K562 (cell line): ENCODE measurements around the gene PATL1. TPM values are rescaled to one million over a fixed set of nuclear protein-coding genes. Genes with fewer than 3 reads are reported as not detected.
A peak's percentile ranks its signal among the peaks of the same experiment; 100 is the strongest.

Experiments used
- ATAC-seq: fragments of 200-7000 bp; cut with Tn5 transposase; 3 replicates; pipeline ENCODE4 v1.9.1; 2020; ENCODE audit warnings: moderate library complexity
- BruUV-seq: library from RNA; stranded (reverse); fragments of 400-500 nt; replicated peaks from 2 replicates; lab custom pipeline; 2021; lab: Mats Ljungman, UMichigan
- CTCF ChIA-PET: fragments of 300-600 bp; formaldehyde crosslinking; extraction: SDS; loops from one replicate; lab custom pipeline; 2021; ENCODE audit warnings: low intra/inter-chr PET ratio; lab: Yijun Ruan, JAX
- POLR2A ChIA-PET: fragments of 300-600, 350-650 bp; sonication (Branson Sonifier 250); formaldehyde crosslinking; extraction: SDS; loops from one replicate; lab custom pipeline; 2021; ENCODE audit warnings: antibody characterized with exemption, inconsistent platforms; lab: Yijun Ruan, JAX
- DNase-seq, 4 experiments: peaks; one replicate each; pipeline versions ENCODE4 v3.0.0 to v3.0.0-alpha.2; 2011 to 2018; ENCODE audit warnings: low spot score in 3 of 4, mixed read lengths in 3 of 4; ENCODE audit errors: extremely low read depth in 1 of 4
- FAIRE-seq: peaks from 2 replicates; lab custom pipeline; 2011; peaks lifted over from hg19 to GRCh38; lab: Jason Lieb, UNC
- H2AFZ ChIP-seq: 2 replicates; pipeline ENCODE4 v1.6.0; 2011; ENCODE audit warnings: low read depth, low read length, control low read depth, inconsistent platforms
- H3K27ac ChIP-seq: fragments of 200-600 bp; 3 replicates; pipeline ENCODE4 v1.8.0; 2011; ENCODE audit warnings: low read depth, mild to moderate bottlenecking, control low read depth, inconsistent platforms, low read length, moderate library complexity, mixed read lengths; ENCODE audit errors: extremely low read depth
- H3K27me3 ChIP-seq, 2 experiments: fragments of 300-600 bp in 1 of 2; 2 replicates in 1 of 2; 3 replicates in 1 of 2; pipeline versions ENCODE4 v1.6.0 to v1.8.0; 2011; ENCODE audit warnings: inconsistent platforms in 2 of 2, low read length in 2 of 2, mild to moderate bottlenecking in 1 of 2, mixed read lengths in 1 of 2, moderate library complexity in 1 of 2; ENCODE audit not compliant: control insufficient read depth in 2 of 2, insufficient read depth in 2 of 2
- H3K36me3 ChIP-seq: fragments of 300-600 bp; 3 replicates; pipeline ENCODE4 v1.8.0; 2011; ENCODE audit warnings: mild to moderate bottlenecking, low read length, inconsistent platforms; ENCODE audit not compliant: control insufficient read depth, insufficient read depth
- H3K4me1 ChIP-seq, 2 experiments: fragments of 200-600 bp in 1 of 2; replicated peaks in 1 of 2; 2 replicates in 1 of 2; 3 replicates in 1 of 2; pipeline versions ENCODE4 v1.5.1 to v1.8.0; 2011; ENCODE audit warnings: inconsistent platforms in 2 of 2, low read length in 2 of 2, mild to moderate bottlenecking in 1 of 2, mixed read lengths in 1 of 2, moderate library complexity in 1 of 2; ENCODE audit not compliant: control insufficient read depth in 2 of 2, insufficient read depth in 2 of 2
- H3K4me2 ChIP-seq: 2 replicates; pipeline ENCODE4 v1.6.1; 2011; ENCODE audit warnings: low read length, control low read depth, inconsistent platforms, mixed read lengths; ENCODE audit not compliant: insufficient read depth
- H3K4me3 ChIP-seq: fragments of 200-600 bp; sonication (generic), shearing (Covaris generic); 2 replicates; pipeline ENCODE4 v1.5.1; 2016; ENCODE audit warnings: control low read depth, inconsistent platforms
- H3K79me2 ChIP-seq: fragments of 200-600 bp; 3 replicates; pipeline ENCODE4 v1.8.0; 2011; ENCODE audit warnings: low read length, inconsistent platforms; ENCODE audit not compliant: control insufficient read depth, insufficient read depth
- H3K9ac ChIP-seq, 2 experiments: 2 replicates each; pipeline versions ENCODE4 v1.6.0 to v1.6.1; 2011; ENCODE audit warnings: low read depth in 2 of 2, low read length in 2 of 2, control low read depth in 1 of 2, inconsistent platforms in 1 of 2, mild to moderate bottlenecking in 1 of 2, mixed read lengths in 1 of 2; ENCODE audit not compliant: insufficient read depth in 1 of 2
- H3K9me1 ChIP-seq: one replicate; pipeline ENCODE4 v1.6.0; 2011; ENCODE audit warnings: inconsistent platforms, mild to moderate bottlenecking, low read length, moderate library complexity; ENCODE audit not compliant: control insufficient read depth, insufficient read depth
- H3K9me3 ChIP-seq: replicated peaks from 2 replicates; pipeline ENCODE4 v1.5.1; 2011; ENCODE audit warnings: low read depth, low read length, inconsistent platforms; ENCODE audit not compliant: control insufficient read depth, insufficient read depth
- H4K20me1 ChIP-seq: replicated peaks from 2 replicates; pipeline ENCODE4 v1.6.1; 2011; ENCODE audit warnings: low read length, inconsistent platforms, mixed read lengths; ENCODE audit not compliant: control insufficient read depth, insufficient read depth
- TBP ChIP-seq: optimal IDR thresholded peaks from 2 replicates; pipeline ENCODE3; 2011; ENCODE audit warnings: low read depth, low read length, improper control_type of control experiment
- WGBS: fragments of 100-300 bp; shearing (Covaris generic); methylation state at CpG from one replicate; pipeline ENCODE4 v1.1.6; 2016; ENCODE audit warnings: low coverage, mixed read lengths; ENCODE audit not compliant: insufficient coverage; ENCODE audit errors: missing lambda C conversion rate; 5-methylcytosine and 5-hydroxymethylcytosine counted together
- in situ Hi-C: fragments of 300-500 bp; cut with MboI; formaldehyde crosslinking; loops from 4 replicates; pipeline ENCODE4 v1.15.0; 2018; ENCODE audit warnings: inconsistent platforms, mixed read lengths
- intact Hi-C: fragments of 100-400 bp; cut with micrococcal nuclease; formaldehyde crosslinking; loops from 2 replicates; pipeline ENCODE4 v1.14.2; 2022
- polyA plus RNA-seq, 8 experiments: library from polyadenylated mRNA; depleted of rRNA in 4 of 8; stranded (reverse) in 5 of 8; unstranded in 3 of 8; fragments of >200 nt; fragmentation: Nextera tagmentation in 2 of 8; fragmentation: Illumina TruSeq in 1 of 8; extraction: Ambion mirVana in 2 of 8; extraction: Trizol in 1 of 8; gene quantifications; 2 replicates each; pipeline versions ENCODE4 v1.2.1 to v1.2.3, GENCODE V29; 2011 to 2014; ENCODE audit warnings: inconsistent platforms in 1 of 8, missing spikeins in 1 of 8
- total RNA-seq, 7 experiments: library from RNA; depleted of rRNA in 6 of 7; stranded (reverse); fragments of >200 nt in 6 of 7; fragmentation: Illumina TruSeq in 2 of 7; extraction: Trizol in 2 of 7; gene quantifications; 2 replicates each; pipeline versions ENCODE4 v1.2.1 to v1.2.3, GENCODE V29; 2011 to 2021; ENCODE audit warnings: low replicate concordance in 1 of 7
- TF ChIP-seq, protein P1 (sequence below): fragments of 200-800 bp; sonication (Bioruptor generic); IDR thresholded peaks from 2 replicates; pipeline ENCODE4 v1.6.1; 2017; ENCODE audit warnings: missing genetic modification characterization, missing compliant biosample characterization

Gene PATL1
- total and polyA plus RNA-seq, 9 of the 15 experiments (the other 6 are each of a cell fraction or from before 2014, with no cell fraction given) = 3.2 to 48.0 (median 16.4) TPM

DNA sequence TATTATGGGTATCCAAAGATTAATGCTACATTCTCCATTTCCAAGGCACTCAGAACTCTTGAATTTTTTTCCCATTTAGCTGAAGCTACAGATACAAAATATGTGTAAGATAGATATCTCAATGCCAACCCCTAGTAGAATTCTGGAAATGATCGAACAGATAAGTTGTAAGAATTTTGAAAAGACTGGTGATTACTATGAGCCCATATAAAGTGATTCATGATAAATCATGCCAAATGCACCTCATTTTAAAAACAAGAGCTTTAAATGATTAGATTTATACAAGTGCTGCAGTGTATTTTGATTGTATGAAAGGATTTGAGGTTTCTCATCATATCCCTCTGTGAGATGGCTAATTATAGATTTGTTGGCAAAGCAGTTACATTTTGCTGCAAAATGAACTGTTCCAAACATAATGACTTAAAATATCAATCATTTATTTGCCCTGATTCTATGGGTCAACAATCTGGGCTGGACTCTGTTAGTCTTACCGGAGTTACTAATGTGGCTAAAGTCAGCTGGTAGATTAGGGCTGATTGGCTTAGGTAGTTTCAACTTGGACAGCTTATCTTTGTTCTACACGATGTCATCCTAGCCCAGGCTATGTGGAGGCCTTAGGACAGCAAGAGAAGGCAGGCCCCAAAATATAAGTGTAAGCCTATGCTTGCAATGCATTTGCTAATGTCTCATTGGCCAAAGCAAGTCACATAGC is 41.5 kb upstream of the PATL1 start (continued):
- TF ChIP-seq, protein P1, sequence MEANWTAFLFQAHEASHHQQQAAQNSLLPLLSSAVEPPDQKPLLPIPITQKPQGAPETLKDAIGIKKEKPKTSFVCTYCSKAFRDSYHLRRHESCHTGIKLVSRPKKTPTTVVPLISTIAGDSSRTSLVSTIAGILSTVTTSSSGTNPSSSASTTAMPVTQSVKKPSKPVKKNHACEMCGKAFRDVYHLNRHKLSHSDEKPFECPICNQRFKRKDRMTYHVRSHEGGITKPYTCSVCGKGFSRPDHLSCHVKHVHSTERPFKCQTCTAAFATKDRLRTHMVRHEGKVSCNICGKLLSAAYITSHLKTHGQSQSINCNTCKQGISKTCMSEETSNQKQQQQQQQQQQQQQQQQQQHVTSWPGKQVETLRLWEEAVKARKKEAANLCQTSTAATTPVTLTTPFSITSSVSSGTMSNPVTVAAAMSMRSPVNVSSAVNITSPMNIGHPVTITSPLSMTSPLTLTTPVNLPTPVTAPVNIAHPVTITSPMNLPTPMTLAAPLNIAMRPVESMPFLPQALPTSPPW (CRISPR knock-in tag) = peak; percentile 15; the same call in 1 of the 2 replicates

DNA sequence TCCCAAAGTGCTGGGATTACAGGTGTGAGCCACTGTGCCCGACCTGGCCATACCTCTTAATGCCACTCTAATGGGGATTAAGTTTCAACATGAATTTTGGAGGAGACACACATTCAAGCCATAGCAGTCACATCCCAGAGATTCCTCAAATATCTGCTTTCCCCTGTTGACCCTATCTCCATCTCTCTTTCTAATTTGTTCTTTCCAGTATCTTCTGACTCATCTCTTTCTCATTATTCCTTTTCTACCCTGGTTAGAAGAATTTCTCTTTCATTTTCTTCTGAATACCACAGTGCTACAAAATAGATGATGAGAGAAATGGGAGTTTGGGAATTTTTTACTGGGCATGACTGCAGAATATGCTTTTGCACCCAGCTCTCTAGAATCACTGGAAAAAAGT is 39.7 kb upstream of the PATL1 start:
- Histone ChIP-seq H3K9me1 (no peaks in the 10 kb centered on the region), H3K27me3 (peaks cover 0 to 5% of the 10 kb centered on the region in 2 experiments; a peak in 2 of 5 replicates), H3K27ac (no peak overlapping the region), H3K36me3 (no peaks in the 10 kb centered on the region), H3K9me3 (no peaks in the 10 kb centered on the region; the same call in 1 of the 2 replicates), H3K4me3 (no peak overlapping the region), H3K4me1 (peaks cover 0 to 15% of the 10 kb centered on the region in 2 experiments; a peak in 3 of 5 replicates), H3K79me2 (no peaks in the 10 kb centered on the region)
- ChIA-PET POLR2A (interaction anchor here (0.7 kb wide), 1 partner anchor 19 kb away, joined by 3 read pairs; no protein-coding TSS in a partner anchor), CTCF (no interaction called here)
- in situ Hi-C loops = no loop called here
- no peak for FAIRE-seq
- WGBS = 7% methylated on average over 1 of the region's 1 CpG
- TF ChIP-seq TBP = no peak
- TF ChIP-seq, all 486 proteins: peak for 0
- intact Hi-C loops = loop anchor here (5.0 kb wide), 1 partner anchor 44 kb away; no protein-coding TSS in a partner anchor
- ATAC-seq (no peak), DNase-seq (no peak)
- no peak overlapping the region for H3K4me2 ChIP-seq
- H3K9ac ChIP-seq = no peak overlapping the region
- no peak overlapping the region for H2AFZ ChIP-seq
- no peaks in the 10 kb centered on the region for H4K20me1 ChIP-seq
- no TSS peak for BruUV-seq
